ENCODE measurements around the gene CKLF.
A peak's percentile ranks its signal among the peaks of the same experiment; 100 is the strongest.

Gene CKLF

DNA sequence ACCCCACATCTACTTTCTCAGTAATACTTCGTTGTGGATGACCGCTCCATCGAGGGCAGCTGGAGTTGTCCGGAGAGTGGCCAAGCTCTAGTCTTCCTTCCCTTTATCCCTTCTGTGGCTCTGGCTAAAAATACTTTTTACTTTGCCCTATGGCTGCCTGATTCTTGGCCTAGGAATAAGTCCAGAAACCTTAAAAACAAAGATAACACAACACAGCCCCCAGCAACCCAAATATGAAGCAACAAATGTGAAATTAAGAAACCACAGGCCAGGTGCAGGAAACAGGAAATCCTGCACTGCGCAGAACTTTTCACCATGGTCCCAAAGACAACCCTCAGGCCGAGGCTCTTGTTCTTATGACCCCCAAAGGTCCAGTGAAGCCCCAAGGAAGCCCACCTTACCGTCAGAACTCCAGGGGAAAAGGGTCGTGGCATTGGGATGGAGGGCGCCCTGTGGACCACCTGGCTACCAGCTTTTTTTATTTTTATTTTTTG, 28.5 kb upstream of the CKLF start:
- Mint-ChIP-seq H3K4me3 (peak overlapping the region; percentile 75), H3K27ac (peak overlapping the region; percentile 90), H3K4me1 (ENCODE audit: low read depth) (peaks cover 76% of the 10 kb centered on the region), H3K27me3 (ENCODE audit: low read depth) (no peaks in the 10 kb centered on the region), H3K36me3 (ENCODE audit: low read depth) (peaks cover 25% of the 10 kb centered on the region), H3K9me3 (no peaks in the 10 kb centered on the region)
- no peak for DNase-seq (ENCODE audit: low spot score)

DNA sequence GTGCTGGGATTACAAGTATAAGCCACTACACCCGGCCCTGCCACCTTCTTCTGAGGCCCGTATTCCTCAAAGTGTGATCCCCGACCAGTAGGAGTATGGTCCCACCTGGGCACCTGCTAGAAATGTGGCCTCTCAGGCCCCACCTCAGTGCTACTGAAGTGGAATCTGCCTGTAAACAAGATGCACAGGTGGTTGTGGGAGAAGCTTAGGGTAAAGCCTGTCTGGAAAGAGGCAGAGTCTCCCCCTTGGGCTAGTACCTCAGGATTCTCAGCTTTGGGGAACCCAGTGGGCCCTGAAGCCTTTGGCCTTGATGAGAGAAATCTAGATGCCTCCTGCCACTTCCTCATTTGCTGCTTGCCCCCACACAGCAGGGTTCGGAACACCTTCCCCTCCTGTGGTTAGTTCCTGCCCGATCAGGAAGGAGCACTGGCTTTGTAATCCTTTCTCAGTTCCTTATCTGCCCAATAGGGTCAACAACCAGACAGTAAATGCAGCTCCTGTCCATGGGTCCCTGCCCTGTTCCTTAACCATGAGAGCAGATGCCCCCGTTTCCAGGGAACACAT, 27.7 kb upstream of the CKLF start:
- Mint-ChIP-seq H3K27me3 (ENCODE audit: low read depth) (no peaks in the 10 kb centered on the region), H3K36me3 (ENCODE audit: low read depth) (peaks cover 26% of the 10 kb centered on the region), H3K4me1 (ENCODE audit: low read depth) (peaks cover 75% of the 10 kb centered on the region), H3K27ac (peak overlapping the region; percentile 90), H3K4me3 (peak overlapping the region; percentile 75), H3K9me3 (no peaks in the 10 kb centered on the region)
- DNase-seq (ENCODE audit: low spot score) = no peak

DNA sequence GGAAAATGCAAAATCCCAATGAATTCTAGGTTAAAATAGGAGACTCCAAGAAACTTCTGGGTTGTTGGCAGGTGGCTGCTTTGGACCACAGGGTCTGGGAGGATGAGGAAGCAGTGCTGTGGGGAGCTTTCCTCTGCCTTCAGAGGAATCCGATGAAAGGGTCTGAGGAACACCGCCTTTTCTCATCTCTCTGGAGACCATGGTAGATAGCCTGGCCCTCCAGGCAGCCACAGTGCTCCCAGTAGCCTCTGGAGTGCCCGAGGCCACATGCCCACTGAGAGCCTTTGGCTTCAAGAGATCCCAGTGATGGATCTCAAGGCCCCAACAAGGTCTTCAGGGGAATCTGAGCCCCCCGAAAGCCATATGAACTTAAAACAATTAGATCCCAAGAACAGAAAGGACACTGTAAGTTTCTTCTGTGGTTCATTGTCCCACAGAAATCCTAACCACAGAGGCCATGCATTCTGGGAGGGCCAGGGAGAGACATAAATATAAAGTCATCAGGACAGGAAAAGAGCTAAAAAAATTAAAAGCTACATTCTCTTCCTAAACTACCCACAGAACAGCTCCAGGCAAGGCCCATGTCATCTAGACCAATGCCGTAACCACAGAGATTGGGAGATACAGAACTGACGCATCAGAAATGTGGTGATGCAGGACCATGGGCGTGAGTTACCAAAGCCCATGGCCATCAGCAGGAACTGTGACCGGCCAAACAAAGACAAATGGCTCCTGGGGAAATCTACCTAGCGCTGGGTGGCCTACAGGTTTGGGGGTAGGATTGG, 26.8 kb upstream of the CKLF start:
- H3K9me3 Mint-ChIP-seq = no peaks in the 10 kb centered on the region
- H3K27me3 Mint-ChIP-seq (ENCODE audit: low read depth) = no peaks in the 10 kb centered on the region
- peak; percentile 42 for DNase-seq (ENCODE audit: low spot score)
- H3K4me1 Mint-ChIP-seq (ENCODE audit: low read depth) = peaks cover 68% of the 10 kb centered on the region
- peak overlapping the region; percentile 67 for H3K27ac Mint-ChIP-seq
- H3K4me3 Mint-ChIP-seq = peak overlapping the region; percentile 46
- peaks cover 22% of the 10 kb centered on the region for H3K36me3 Mint-ChIP-seq (ENCODE audit: low read depth)

DNA sequence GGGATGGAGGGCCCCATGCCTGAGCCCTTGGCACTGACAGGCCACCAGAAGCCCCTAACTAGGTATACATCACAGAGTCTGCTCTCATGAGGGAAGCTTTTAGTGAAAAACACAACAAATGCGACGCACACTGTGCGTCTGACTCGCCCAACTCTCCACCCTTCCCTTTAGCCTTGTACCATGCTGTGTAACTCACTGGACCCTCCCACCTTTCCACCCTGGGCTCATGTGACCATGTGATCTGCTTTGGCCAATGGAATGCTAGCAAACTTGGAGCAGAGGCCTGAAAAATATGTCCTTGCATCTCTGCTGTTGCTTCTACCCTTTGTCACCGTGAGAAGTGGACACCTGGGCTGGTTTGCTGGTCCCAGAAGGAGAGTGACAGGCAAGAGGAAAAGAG, 24.1 kb upstream of the CKLF start:
- Mint-ChIP-seq H3K27ac (no peak overlapping the region), H3K27me3 (ENCODE audit: low read depth) (no peaks in the 10 kb centered on the region), H3K9me3 (no peaks in the 10 kb centered on the region), H3K4me3 (no peak overlapping the region), H3K36me3 (ENCODE audit: low read depth) (peaks cover 27% of the 10 kb centered on the region), H3K4me1 (ENCODE audit: low read depth) (peaks cover 46% of the 10 kb centered on the region)
- DNase-seq (ENCODE audit: low spot score) = no peak

DNA sequence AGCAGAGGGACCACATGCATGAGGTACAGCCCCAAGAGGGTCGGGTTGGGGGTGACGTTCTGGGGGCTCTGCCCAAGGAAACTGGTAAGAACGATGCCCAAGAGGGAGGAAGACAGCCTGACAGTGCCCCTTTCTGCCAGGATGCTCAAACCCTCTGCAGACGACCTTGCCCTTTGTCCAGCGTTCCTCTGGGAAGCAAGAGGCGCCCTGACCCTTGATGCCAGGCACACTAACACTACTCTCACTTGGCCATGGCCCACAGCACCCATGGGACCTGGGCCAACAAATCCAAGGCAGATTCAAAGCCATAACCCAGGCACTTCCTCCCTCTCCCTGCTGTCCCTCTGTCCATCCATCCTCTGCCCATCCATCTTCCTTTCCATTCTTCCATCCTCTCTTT, 22.9 kb upstream of the CKLF start:
- H3K27ac Mint-ChIP-seq = no peak overlapping the region
- H3K4me3 Mint-ChIP-seq = no peak overlapping the region
- H3K36me3 Mint-ChIP-seq (ENCODE audit: low read depth) = peaks cover 25% of the 10 kb centered on the region
- no peaks in the 10 kb centered on the region for H3K27me3 Mint-ChIP-seq (ENCODE audit: low read depth)
- DNase-seq (ENCODE audit: low spot score) = no peak
- peaks cover 38% of the 10 kb centered on the region for H3K4me1 Mint-ChIP-seq (ENCODE audit: low read depth)
- H3K9me3 Mint-ChIP-seq = no peaks in the 10 kb centered on the region

DNA sequence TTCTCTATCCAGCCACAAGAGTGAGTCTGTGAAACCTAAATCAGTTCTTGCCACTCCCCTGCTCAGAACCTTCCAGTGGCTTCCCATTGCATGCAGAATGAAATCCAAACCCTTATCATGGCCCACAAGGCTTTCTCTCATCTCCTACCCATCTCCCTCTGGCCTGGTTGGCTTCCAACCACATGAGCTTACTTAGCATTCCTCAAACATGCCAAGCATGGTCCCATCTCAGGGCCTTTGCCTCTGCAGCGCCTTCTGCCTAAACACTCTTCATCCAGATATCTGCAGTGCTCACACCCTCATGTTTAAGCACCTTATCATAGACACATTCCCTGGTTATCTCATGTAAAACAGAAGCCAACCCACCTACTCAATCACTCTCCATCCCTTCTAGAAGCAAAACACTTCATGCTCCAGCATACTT, 18.0 kb upstream of the CKLF start:
- H3K9me3 Mint-ChIP-seq = no peaks in the 10 kb centered on the region
- no peaks in the 10 kb centered on the region for H3K27me3 Mint-ChIP-seq (ENCODE audit: low read depth)
- DNase-seq (ENCODE audit: low spot score) = no peak
- H3K27ac Mint-ChIP-seq = no peak overlapping the region
- no peak overlapping the region for H3K4me3 Mint-ChIP-seq
- H3K36me3 Mint-ChIP-seq (ENCODE audit: low read depth) = peaks cover 34% of the 10 kb centered on the region
- H3K4me1 Mint-ChIP-seq (ENCODE audit: low read depth) = peaks cover 11% of the 10 kb centered on the region

DNA sequence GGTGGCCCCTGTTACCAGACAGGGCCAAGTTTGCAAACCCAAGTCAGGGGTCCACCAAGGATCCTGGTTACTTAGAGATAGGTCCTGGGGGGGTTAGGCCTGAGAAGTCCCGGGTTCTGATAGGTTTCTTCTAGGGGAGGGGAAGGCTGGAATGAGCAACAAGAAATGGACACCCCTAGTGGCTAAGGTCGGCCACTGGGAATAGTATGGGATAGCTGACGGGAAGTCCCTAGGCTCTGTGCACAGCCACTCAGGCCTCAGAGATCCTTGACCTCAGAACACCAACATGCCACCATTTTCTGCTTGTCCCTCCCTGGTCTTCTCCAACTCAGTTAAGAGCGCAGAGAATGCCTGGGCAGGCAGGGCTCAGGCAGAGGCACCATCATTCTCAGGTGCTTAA, 15.9 kb upstream of the CKLF start:
- Mint-ChIP-seq H3K4me1 (ENCODE audit: low read depth) (peaks cover 14% of the 10 kb centered on the region), H3K27me3 (ENCODE audit: low read depth) (no peaks in the 10 kb centered on the region), H3K4me3 (no peak overlapping the region), H3K27ac (no peak overlapping the region), H3K9me3 (no peaks in the 10 kb centered on the region), H3K36me3 (ENCODE audit: low read depth) (peaks cover 28% of the 10 kb centered on the region)
- no peak for DNase-seq (ENCODE audit: low spot score)

DNA sequence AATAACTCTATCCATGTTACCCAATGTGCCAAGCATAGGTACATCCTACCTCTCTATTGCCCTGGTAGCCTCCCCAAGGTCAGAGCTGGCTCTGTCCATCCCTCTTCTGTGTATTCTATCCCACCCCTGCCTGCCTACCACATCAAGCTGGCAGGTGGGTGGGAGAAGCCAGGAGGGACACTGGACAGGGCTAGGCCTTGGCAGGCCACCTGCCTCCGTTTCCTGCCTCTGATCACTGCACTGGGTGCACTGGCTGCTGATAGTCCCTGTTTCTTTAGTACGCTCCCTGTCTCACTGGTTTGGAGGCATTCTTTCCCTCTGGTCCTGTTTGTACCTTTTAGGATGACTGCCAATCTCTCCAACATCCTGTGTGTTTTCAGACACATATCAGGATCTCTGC, 15.1 kb upstream of the CKLF start:
- peaks cover 28% of the 10 kb centered on the region for H3K36me3 Mint-ChIP-seq (ENCODE audit: low read depth)
- peaks cover 16% of the 10 kb centered on the region for H3K4me1 Mint-ChIP-seq (ENCODE audit: low read depth)
- H3K27ac Mint-ChIP-seq = no peak overlapping the region

DNA sequence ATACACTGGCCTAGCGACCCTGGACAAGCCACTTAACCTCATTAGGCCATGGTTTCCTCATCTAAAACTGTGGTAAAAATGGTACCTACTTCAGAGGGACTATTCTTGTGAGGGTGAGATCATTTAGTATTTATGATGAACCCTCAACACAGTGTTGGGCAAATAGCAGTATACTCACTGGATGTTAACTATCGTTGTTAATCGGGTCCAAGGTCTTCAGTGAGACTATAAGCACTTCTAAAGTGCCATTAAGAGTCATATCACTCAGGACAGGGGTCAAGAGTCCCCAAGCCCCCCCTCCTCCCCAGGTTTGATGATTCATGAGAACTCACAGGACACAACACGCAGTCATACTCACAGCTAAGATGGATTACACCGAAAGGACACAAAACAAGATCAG, 13.5 kb upstream of the CKLF start:
- Mint-ChIP-seq H3K27me3 (ENCODE audit: low read depth) (no peaks in the 10 kb centered on the region), H3K9me3 (no peaks in the 10 kb centered on the region), H3K36me3 (ENCODE audit: low read depth) (peaks cover 29% of the 10 kb centered on the region), H3K4me3 (peak overlapping the region; percentile 27), H3K27ac (peak overlapping the region; percentile 64), H3K4me1 (ENCODE audit: low read depth) (peaks cover 19% of the 10 kb centered on the region)
- no peak for DNase-seq (ENCODE audit: low spot score)

More for the DNA sequence above, 15.1 kb upstream of the CKLF start:
- Mint-ChIP-seq H3K4me3 (no peak overlapping the region), H3K9me3 (no peaks in the 10 kb centered on the region), H3K27me3 (ENCODE audit: low read depth) (no peaks in the 10 kb centered on the region)
- DNase-seq (ENCODE audit: low spot score) = no peak

DNA sequence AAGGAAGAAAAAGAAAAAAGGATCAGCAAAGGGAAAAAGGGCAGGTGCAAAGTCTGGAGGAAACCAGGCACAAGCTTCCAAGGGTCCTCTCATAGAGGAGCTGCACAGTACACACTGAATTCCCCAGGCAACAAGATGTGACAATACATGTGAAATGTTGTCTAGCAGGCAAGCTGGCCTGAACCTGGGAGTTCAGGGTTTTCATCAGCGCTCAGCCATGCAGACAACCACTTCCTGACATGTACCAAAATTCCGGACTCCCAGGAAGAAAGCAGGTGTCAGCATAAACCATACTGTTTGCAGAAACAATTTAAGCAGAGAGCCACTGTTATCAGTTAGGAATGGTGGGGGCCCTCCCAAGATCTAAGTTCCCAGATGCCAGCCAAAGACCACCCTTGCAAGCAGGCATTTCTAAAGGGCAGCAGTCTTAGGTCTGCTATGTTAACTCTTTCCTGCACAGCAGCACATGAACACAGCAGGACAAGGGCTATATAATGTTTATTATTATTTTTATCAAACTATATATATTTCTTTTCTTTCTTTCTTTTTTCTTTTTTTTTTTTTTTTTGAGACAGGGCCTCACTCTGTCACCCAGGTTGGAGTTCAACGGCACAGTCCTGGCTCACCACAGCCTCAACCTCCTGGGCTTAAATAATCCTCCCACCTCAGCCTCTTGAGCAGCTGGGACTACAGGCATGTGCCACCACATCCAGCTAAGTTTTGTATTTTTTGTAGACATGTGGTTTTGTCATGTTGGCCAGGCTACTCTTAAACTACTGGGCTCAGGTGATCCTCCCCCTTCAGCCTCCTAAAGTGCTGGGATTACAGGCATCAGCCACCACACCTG, 12.5 kb upstream of the CKLF start:
- Mint-ChIP-seq H3K36me3 (ENCODE audit: low read depth) (peaks cover 29% of the 10 kb centered on the region), H3K4me3 (peak overlapping the region; percentile 10), H3K4me1 (ENCODE audit: low read depth) (peaks cover 22% of the 10 kb centered on the region), H3K27me3 (ENCODE audit: low read depth) (no peaks in the 10 kb centered on the region), H3K27ac (no peak overlapping the region), H3K9me3 (no peaks in the 10 kb centered on the region)
- no peak for DNase-seq (ENCODE audit: low spot score)

DNA sequence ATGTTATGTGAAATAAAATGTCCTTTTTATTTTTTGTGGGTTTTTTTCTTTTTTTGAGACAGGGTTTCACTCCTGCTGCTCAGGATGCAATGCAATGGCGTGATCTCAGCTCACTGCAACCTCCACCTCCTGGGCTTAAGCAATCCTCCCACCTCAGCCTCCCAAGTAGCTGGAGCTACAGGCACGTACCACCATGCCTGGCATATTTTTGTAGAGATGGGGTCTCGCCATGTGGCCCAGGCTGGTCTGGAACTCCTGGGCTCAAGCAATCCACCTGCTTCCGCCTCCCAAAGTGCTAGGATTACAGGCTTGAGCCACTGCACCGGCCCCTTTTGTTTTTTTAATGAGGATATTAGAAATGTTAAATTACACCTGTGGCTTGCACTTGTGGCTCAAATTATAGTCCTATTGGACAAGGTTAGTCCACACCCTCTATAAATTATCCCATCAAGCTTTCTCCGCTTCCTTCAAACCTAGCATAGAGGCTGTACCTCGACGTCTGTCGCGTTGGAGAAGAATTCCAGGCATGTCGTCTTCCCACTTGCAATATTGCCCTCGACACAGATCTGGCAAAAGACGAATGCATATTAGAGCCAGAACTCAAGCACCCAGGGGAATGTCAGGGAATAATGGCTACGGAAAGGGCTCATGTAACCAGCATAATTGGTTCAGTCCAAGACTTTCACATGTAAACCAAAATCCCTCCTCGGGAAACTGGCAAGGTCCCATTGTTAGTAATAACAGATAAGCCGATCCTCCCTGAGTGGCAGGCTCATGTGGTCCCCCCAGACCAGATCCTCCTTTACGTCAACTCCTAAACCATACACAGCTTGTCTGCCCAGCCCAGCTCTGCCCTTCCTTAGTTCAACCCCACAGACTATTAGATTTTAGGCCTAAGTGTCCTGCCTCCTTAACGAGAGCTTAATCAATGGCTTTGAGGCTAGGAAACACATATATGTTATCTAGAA, 10.7 kb upstream of the CKLF start:
- Mint-ChIP-seq H3K4me1 (ENCODE audit: low read depth) (peaks cover 22% of the 10 kb centered on the region), H3K36me3 (ENCODE audit: low read depth) (peaks cover 21% of the 10 kb centered on the region), H3K27ac (no peak overlapping the region), H3K9me3 (no peaks in the 10 kb centered on the region), H3K4me3 (no peak overlapping the region), H3K27me3 (ENCODE audit: low read depth) (no peaks in the 10 kb centered on the region)
- no peak for DNase-seq (ENCODE audit: low spot score)

DNA sequence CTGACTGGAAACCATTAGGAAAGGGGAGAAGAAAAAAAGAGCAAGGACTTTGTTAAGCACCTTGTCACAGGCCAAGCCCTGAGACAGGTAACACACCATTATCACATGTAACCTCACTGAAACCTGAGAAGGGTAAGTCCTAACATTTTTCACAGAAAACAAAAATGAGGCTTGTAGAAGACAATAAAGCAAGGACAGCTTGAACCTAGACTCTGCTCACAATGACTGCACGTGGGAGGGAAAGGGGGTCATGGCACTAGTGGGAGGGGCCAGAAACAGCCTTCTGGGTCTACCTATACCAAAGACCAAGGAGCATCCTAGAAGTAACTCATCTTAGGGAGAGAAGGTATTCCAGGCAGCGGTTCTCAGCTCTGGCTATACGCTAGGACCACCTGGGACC, 10.0 kb upstream of the CKLF start:
- Mint-ChIP-seq H3K9me3 (no peaks in the 10 kb centered on the region), H3K27ac (no peak overlapping the region), H3K4me1 (ENCODE audit: low read depth) (peaks cover 27% of the 10 kb centered on the region), H3K4me3 (no peak overlapping the region), H3K27me3 (ENCODE audit: low read depth) (no peaks in the 10 kb centered on the region), H3K36me3 (ENCODE audit: low read depth) (peaks cover 21% of the 10 kb centered on the region)
- no peak for DNase-seq (ENCODE audit: low spot score)

DNA sequence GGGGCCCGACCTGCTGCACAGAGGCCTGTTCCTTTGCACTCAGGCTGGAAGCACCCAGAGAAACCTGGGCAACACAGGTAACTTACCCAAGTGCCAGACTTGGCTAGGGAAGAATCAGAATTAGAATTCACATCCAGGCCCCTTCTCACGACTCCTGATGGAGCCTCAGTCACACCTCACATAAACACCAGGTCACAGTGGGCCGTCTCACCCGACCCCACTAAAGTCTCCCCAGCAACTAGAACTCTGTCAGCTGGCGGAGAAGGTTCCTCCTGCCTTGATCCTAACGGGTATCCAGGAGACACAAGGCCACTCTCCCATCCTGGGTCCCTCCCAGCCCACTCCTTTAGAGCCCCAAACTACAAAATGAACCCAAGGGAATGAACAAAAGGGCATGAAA, 8.8 kb upstream of the CKLF start:
- Mint-ChIP-seq H3K4me3 (no peak overlapping the region), H3K9me3 (no peaks in the 10 kb centered on the region), H3K27ac (no peak overlapping the region), H3K36me3 (ENCODE audit: low read depth) (peaks cover 19% of the 10 kb centered on the region), H3K27me3 (ENCODE audit: low read depth) (no peaks in the 10 kb centered on the region), H3K4me1 (ENCODE audit: low read depth) (peaks cover 37% of the 10 kb centered on the region)
- DNase-seq (ENCODE audit: low spot score) = no peak

Data from T-helper 2 cell treated with Interferon-gamma antibody and Interleukin-4, amounts not matched to agents 5 μg/mL and 100 μg/mL, for 36 hours (primary cell).